WERI-Rb-1 (cell line): Measurements from ENCODE around the gene MINPP1.

Experiments
- DNase-seq: peaks from one replicate; pipeline ENCODE4 v3.0.0-alpha.2; 2020
- H3K27ac ChIP-seq: fragments of 250-450 bp; sonication (Bioruptor Pico); 2 replicates; pipeline ENCODE4 v1.5.1; 2020; ENCODE audit warnings: mild to moderate bottlenecking, moderate library complexity
- H3K27me3 ChIP-seq: fragments of 250-450 bp; sonication (Bioruptor Pico); 2 replicates; pipeline ENCODE4 v1.5.1; 2021; ENCODE audit warnings: mild to moderate bottlenecking, low read depth, moderate library complexity; ENCODE audit not compliant: insufficient read depth, severe bottlenecking
- H3K36me3 ChIP-seq: fragments of 250-450 bp; sonication (Bioruptor Pico); 2 replicates; pipeline ENCODE4 v1.5.1; 2020; ENCODE audit warnings: mild to moderate bottlenecking, moderate library complexity
- H3K4me3 ChIP-seq: 2 replicates; pipeline ENCODE4 v1.5.1; 2011; ENCODE audit warnings: low read depth, mild to moderate bottlenecking, control low read depth, low read length
- H3K9me3 ChIP-seq: fragments of 250-450 bp; sonication (Bioruptor Pico); 2 replicates; pipeline ENCODE4 v1.5.1; 2021; ENCODE audit warnings: mild to moderate bottlenecking, moderate library complexity; ENCODE audit not compliant: severe bottlenecking
- CTCF ChIP-seq: IDR thresholded peaks from 2 replicates; pipeline ENCODE4 v1.5.1; 2011; ENCODE audit warnings: low read depth, mild to moderate bottlenecking, control low read depth, inconsistent platforms, low read length

The MINPP1 gene

GRCh38 chr10:87558333-87558732, 53.6 kb downstream of the MINPP1 start:
- Histone ChIP-seq H3K27ac (no peak overlapping the region), H3K36me3 (peaks cover 5% of the 10 kb centered on the region), H3K9me3 (no peaks in the 10 kb centered on the region), H3K4me3 (no peak overlapping the region), H3K27me3 (no peaks in the 10 kb centered on the region)
- no peak for TF ChIP-seq CTCF
- DNase-seq, result no peak

GRCh38 chr10:87559392-87559791, 54.7 kb downstream of the MINPP1 start:
- no peak for DNase-seq
- Histone ChIP-seq H3K27ac (no peak overlapping the region), H3K27me3 (no peaks in the 10 kb centered on the region), H3K36me3 (no peaks in the 10 kb centered on the region), H3K4me3 (no peak overlapping the region), H3K9me3 (peaks cover 2% of the 10 kb centered on the region)
- TF ChIP-seq CTCF, result no peak

GRCh38 chr10:87560495-87561129, 55.9 kb downstream of the MINPP1 start:
- Histone ChIP-seq H3K27ac (no peak overlapping the region), H3K9me3 (peaks cover 2% of the 10 kb centered on the region), H3K36me3 (no peaks in the 10 kb centered on the region), H3K4me3 (no peak overlapping the region), H3K27me3 (no peaks in the 10 kb centered on the region)
- DNase-seq, result no peak
- no peak for TF ChIP-seq CTCF

GRCh38 chr10:87562750-87563149, 58.1 kb downstream of the MINPP1 start:
- no peak for TF ChIP-seq CTCF
- Histone ChIP-seq H3K27ac (no peak overlapping the region), H3K36me3 (no peaks in the 10 kb centered on the region), H3K9me3 (peaks cover 2% of the 10 kb centered on the region), H3K4me3 (no peak overlapping the region), H3K27me3 (no peaks in the 10 kb centered on the region)
- no peak for DNase-seq

GRCh38 chr10:87565010-87565409, 60.3 kb downstream of the MINPP1 start:
- H3K9me3 ChIP-seq, result peaks cover 2% of the 10 kb centered on the region
- H3K36me3 ChIP-seq, result no peaks in the 10 kb centered on the region
- no peak for TF ChIP-seq CTCF
- no peak for DNase-seq
- H3K27me3 ChIP-seq, result no peaks in the 10 kb centered on the region
- no peak overlapping the region for H3K4me3 ChIP-seq
- H3K27ac ChIP-seq, result no peak overlapping the region

- Histone ChIP-seq H3K9me3 (peaks cover 4% of the 10 kb centered on the region), H3K4me3 (no peak overlapping the region), H3K27me3 (no peaks in the 10 kb centered on the region), H3K36me3 (no peaks in the 10 kb centered on the region), H3K27ac (no peak overlapping the region)
- no peak for TF ChIP-seq CTCF
- DNase-seq, result no peak
Measured at GRCh38 chr10:87575851-87576250, 71.2 kb downstream of the MINPP1 start.
